NCI-H1436 treated with DMSO at 0.1 percent for 48 hours (cell line): Measurements from ENCODE around the gene ERBB4.

Experiments used
- DNase-seq: peaks from one replicate; lab custom pipeline; 2025; lab: John Stamatoyannopoulos, UW

Gene ERBB4

DNA sequence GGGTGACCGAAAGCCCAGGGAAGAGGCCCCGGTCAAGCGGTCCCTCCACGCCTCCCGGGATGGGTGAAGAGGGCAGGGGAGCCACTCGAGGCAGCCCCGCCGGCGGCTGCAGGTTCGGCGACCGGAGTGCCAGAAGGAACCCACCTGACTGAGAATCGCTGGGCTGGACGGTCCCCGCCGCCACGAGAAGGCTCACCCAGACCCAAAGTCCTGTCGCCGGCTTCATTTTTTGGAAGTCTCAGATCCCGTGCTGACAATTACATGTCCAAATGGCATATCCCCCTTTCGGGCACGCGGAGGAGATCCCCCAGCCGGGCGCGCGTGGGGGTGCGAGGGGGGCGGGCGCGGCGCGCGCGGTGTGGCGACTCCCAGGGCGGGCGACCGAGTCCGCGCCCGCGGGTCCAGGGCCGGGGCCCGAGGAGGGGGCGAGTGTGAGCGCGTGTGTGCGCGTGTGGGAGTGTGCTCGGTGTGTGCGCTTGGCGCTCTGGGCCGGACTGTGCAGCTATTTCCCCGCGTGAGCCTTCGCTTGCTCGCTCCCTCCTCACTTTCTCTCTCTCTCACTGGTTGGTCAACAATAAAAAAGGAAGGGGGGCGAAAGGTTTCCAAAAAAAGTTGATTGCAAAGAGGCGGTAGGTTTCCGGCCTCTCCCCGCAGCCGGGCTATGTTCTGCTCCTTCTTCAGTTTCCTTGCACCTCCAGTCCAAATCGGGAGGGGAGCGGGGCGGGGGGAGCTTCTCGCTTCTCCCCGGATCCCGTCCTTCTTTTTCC lies at the start of gene ERBB4:
Gene ERBB4 (minus strand): TSS at position 498 of the 767 bp plus-strand sequence. CDS start 272 bp downstream, at position 226.
- no peak for DNase-seq

DNA sequence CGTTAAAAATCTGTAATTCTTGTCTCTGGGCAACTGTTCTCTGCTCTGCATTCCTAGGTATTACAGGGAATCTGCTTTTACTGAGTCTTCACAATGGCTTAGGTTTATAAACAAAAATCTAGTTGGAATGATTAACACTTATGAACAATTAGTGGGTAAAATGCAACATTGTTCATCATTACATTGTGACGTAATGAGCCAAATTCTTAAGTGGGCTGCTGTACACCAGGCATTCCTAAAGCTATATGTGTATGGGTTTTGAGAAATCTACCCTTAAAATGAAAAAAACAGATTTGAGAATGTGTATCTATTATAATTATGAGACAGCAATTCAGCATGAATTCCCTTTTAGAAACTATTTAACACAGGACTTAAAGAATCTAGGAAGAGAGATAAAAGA lies 41.5 kb upstream of the ERBB4 start:
- DNase-seq = no peak

DNA sequence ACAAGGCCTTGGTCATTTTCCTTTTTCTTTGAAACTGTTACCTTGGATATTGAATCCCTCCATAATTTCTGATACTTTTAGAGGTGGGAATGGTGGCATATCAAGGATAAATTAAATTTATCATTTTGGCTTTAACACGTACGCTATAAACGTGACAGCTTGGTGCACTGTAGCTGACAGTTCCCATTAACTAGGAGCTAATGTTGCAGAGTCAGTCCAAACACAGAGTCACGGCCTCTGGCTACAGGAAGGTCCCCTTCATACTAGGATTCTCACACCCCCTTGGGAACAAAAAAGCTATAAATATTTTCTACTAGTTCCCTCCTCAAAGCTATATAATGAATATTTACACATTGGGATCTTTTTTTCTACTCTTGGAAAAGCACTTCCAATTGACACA lies 17.7 kb upstream of the ERBB4 start:
- no peak for DNase-seq

DNA sequence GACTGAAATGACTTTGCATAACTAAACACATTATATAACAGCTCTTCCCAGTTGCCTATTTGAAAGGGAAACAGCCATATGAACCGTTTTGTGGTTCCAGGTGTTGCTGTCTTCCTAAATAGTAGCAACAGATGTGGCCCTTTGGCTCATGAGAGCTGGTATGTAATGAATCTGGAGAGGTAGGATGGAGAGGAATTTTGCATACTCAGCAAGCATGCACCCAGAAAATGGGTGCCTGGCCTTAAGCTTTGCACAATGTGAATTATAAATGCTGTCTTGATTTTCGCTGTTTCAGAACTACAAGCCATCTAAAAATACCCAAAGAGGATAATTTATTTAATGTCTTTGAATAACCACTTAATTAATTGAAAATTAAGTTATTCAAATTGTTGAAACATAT lies 15.6 kb upstream of the ERBB4 start:
- no peak for DNase-seq

DNA sequence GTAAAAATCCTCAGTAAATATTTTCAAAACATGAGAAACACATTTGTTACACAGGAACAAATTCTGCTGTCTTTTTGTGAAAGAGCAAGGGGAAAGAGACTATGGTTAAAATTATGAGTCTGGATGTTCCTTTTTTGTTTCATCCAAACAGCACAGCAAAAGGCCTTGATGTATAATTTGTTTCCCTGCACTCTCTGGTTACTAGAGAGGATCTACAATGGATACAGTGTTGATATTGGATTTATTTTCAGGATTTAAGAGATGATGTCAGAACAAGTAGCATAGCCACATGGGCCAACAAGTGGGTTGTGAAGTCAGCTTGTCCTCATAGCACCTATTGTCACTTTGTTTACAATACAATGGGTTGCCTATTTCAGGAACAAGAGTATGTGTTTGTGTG lies 11.3 kb upstream of the ERBB4 start:
- no peak for DNase-seq

- DNase-seq = no peak
These were observed 10.9 kb upstream of the ERBB4 start for GRCh38 chr2:212549463-212549862.

DNA sequence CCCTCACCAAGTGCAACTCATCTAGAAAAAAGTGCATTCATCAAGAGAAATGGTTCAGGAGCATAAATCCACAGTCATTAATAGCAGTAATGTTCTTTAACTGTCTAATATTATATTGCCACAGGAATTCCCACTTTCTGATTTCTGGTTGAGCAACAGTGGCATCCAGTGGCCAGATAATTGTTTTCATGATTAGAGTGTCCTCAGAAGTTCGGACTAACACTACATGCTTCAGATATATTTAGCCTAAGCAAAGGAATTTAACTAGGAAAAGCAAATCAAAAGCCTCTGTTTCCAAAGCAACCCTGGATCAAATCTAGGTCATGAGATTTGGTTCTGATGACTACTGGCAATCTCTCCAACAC lies 9.8 kb upstream of the ERBB4 start:
- no peak for DNase-seq

DNA sequence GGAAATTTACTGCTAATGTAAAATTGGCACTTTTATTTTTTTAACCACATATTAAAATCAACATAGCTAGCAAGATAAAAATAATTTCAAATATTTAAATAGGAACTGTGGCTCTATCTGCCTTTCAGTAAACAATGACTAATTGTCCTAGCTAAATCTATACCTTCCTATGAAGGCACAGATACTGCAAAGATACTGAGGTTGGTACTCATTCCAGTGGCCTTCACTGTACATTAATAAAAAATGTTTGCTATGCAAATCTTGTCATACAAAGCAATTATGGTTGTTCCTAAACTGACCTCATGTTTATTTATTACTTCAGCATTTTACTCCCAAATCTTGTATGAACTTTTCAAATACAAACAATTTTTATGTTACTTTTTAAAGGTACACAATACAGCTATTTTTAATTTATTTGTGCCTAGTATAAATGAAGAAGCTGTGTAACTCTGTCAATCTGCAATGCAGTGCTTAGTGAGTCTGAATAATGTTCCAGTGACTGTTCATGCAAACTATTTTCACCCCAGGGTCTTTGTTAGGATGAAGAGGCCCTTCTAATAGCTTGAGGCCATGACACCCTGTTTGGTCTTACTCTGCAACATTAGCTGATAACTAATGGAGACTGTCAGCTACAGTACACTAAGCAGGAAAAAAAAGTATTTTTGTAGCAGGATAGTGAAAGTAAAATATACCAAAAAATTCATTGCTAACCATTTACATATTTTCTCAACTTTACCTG lies 9.3 kb upstream of the ERBB4 start:
- no peak for DNase-seq

DNA sequence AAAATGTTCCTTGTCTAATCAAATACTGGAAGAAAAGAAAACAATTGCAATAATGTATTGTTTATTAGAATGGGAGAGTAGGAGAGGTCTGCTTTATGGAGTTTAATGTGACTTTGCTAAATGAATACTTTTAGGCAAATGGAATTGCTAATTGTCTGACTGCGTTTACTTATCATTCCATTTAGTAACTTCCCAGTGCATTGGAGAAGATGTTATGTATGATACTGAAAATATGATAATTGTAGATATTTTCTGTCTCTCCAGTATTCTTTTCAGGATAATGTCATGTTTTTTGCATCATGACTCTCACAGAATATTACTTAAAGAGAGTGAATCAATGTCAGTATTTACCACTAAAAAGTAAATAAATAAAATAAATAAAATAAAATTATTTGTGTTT lies 8.1 kb upstream of the ERBB4 start:
- DNase-seq = no peak

DNA sequence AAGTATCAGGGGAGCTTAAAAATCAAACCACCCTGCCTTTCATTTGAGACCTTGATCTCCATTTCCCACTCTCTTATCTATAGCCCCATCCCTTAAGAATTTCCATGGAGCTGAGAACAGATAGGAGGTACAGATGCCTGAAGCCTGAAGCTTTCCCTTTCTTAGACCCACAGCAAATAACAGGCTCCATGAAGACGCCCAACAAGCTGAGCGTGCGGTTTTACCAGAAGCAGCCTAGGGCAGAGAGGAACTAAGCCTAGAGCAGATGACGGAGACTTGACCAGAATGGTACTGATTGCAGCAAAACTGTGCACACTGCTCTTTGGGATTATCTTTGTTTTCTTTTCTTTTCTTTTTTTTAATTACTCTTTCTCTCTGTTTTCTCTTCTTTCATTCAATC lies 1.7 kb upstream of the ERBB4 start:
- no peak for DNase-seq

- DNase-seq = no peak
These were observed 674 bp upstream of the ERBB4 start for GRCh38 chr2:212539072-212539880.

DNA sequence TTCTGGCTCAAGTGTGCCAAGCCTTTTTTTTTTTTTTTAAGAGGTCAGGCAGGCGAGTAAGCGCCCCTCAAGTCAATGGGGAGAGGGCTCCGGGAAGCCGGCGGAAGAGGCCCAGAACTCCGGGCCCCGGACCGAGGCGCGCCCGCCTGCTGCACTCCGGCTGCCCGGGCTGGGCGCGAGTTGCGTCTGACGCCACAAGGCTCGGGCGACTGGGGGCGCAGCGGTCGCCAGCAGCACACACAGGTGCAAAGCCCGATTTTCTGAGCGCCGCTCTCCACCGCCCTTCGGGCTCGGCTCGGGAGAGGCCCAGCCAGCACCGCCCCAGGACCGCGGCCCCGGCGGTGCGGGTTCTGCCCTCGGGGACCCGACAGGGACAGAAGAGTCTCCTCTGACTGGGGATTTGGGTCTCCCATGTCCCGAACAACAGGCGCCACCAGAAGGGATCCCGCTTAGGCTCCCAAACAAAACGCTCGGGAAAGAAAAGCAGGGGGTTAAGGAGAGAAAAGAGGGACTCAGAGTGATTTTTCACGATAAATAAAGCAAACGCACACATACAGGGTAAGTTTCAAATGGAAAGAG lies 787 bp downstream of the ERBB4 start:
- no peak for DNase-seq

GRCh38 chr2:212536817-212537725 lies 1.5 kb downstream of the ERBB4 start:
- no peak for DNase-seq

GRCh38 chr2:212535996-212536816 lies 2.4 kb downstream of the ERBB4 start:
- DNase-seq = no peak

- no peak for DNase-seq
These were observed 4.3 kb downstream of the ERBB4 start for GRCh38 chr2:212534336-212534735.

- no peak for DNase-seq
These were observed 6.0 kb downstream of the ERBB4 start for GRCh38 chr2:212532585-212532984.

DNA sequence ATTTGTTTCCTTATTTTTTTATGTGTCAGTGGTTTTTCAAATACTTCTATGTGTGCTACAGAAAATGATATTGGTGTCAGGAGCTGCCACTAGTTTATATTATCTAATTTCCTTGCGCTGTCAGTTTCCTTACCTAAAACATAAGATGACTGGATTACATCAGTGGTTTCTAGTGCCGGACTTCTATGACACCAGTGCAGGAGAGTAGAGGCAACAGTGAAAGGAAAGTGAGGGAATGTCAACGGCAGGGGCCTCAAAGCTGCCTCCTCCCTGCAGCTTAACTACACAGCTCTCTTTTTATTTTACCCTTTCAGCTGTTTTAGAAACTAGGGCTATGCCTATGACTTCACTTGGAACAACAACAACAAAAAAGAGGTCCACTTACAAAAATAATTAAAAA lies 6.5 kb downstream of the ERBB4 start:
- no peak for DNase-seq

DNA sequence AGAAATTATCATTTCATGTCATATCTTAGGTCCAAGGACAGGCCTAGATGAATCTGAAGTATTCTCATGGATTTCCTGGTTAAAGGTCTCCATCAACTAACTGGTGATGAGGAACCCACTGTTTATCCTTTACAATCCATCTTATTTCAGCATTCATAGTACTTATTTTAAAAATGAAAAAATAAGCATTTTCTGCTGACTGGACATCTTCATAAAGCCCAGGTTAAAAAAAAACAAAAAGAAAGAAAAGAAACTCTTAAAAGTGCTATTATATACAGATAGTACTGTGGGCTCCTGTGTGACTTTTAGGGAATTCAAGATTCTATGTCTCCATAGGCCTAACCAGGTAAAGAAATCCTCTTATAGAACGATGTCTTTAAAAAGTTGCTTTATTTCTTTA lies 7.1 kb downstream of the ERBB4 start:
- no peak for DNase-seq

DNA sequence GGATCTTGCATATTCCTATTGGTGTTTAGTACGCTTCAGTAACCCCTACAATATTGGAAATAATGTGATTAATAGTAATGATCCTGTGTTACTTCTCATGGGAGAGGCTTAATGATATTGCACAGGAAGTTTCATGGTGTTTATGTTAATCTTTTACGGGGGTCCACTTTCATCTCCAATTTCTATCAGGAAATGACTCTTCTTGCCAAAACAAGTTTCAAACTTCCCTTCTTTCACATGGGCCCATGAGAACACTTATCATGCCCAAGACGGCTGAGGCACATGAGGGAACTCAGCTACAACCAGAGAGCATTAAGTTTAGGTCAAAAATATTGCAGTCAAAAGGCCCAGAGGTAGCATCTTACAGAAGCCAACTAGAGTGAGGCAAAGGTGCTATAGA lies 7.6 kb downstream of the ERBB4 start:
- no peak for DNase-seq

DNA sequence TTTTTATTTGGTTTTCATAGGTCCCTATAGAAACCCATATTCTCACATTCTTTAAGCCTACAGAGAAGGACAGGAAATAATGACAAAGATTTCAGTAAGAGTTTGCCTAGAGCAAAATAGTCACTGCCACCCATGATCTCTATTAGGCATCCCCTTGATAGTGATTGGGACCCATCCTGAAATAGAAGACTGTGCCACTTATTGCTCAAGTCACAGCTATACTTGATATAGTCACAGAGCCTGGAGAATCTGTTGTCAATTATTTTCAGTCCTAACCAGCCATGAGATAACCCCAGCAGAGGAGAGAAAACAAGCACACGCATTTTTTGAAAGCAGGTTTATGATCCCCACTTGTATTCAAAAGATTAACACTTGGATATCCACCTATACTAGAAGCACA lies 8.2 kb downstream of the ERBB4 start:
- DNase-seq = no peak
